ENCODE results near the gene PTPRS. TPM values are rescaled to one million over a fixed set of nuclear protein-coding genes. Genes with fewer than 3 reads are reported as not detected.

PTPRS gene
- total RNA-seq, 1 experiment from 2014 or later: 215 TPM

- Histone ChIP-seq H3K36me3 (ENCODE audit: insufficient read depth, low read length, poor library complexity, severe bottlenecking) (no peaks in the 10 kb centered on the region), H3K4me3 (ENCODE audit: low read depth, low read length, poor library complexity, severe bottlenecking) (no peak overlapping the region), H3K9me3 (ENCODE audit: low read depth, low read length, poor library complexity, severe bottlenecking) (no peaks in the 10 kb centered on the region), H3K27me3 (replicated peaks; ENCODE audit: insufficient read depth, low read depth, low read length, poor library complexity) (no peaks in the 10 kb centered on the region), H3K27ac (ENCODE audit: low read depth, low read length, poor library complexity, severe bottlenecking) (no peak overlapping the region), H3K4me1 (ENCODE audit: insufficient read depth, low read length, poor library complexity, severe bottlenecking) (no peaks in the 10 kb centered on the region)
- DNase-seq (ENCODE audit: low spot score): no peak
- POLR2A ChIA-PET (ENCODE audit: low non-redundant PET): no interaction called here
- no peak for TF ChIP-seq CTCF (conservative IDR thresholded peaks at IDR 0.05; ENCODE audit: low read depth, low read length)
- CTCF ChIA-PET: no interaction called here
- BruUV-seq (replicated peaks): no TSS peak
- intact Hi-C loops (cut with micrococcal nuclease; ENCODE audit: unreplicated experiment): no loop called here
Measured at GRCh38 chr19:5298471-5298901, 42.1 kb downstream of the PTPRS start.

GRCh38 chr19:5297272-5297669 lies 43.3 kb downstream of the PTPRS start:
- Histone ChIP-seq H3K36me3 (ENCODE audit: insufficient read depth, low read length, poor library complexity, severe bottlenecking) (no peaks in the 10 kb centered on the region), H3K27me3 (replicated peaks; ENCODE audit: insufficient read depth, low read depth, low read length, poor library complexity) (no peaks in the 10 kb centered on the region), H3K27ac (ENCODE audit: low read depth, low read length, poor library complexity, severe bottlenecking) (no peak overlapping the region), H3K4me3 (ENCODE audit: low read depth, low read length, poor library complexity, severe bottlenecking) (no peak overlapping the region), H3K4me1 (ENCODE audit: insufficient read depth, low read length, poor library complexity, severe bottlenecking) (peaks cover under 1% of the 10 kb centered on the region), H3K9me3 (ENCODE audit: low read depth, low read length, poor library complexity, severe bottlenecking) (no peaks in the 10 kb centered on the region)
- no peak for TF ChIP-seq CTCF (conservative IDR thresholded peaks at IDR 0.05; ENCODE audit: low read depth, low read length)
- no peak for TF ChIP-seq EZH2 (IDR thresholded peaks at IDR 0.05; ENCODE audit: borderline replicate concordance, low read depth, low read length, poor library complexity, severe bottlenecking)
- POLR2A ChIA-PET (ENCODE audit: low non-redundant PET): no interaction called here
- no peak for DNase-seq (ENCODE audit: low spot score)
- intact Hi-C loops (cut with micrococcal nuclease; ENCODE audit: unreplicated experiment): no loop called here
- CTCF ChIA-PET: no interaction called here
- BruUV-seq (replicated peaks): no TSS peak

- ChIA-PET CTCF (no interaction called here), POLR2A (ENCODE audit: low non-redundant PET) (no interaction called here)
- no peak overlapping the region for H3K27ac ChIP-seq (ENCODE audit: low read depth, low read length, poor library complexity, severe bottlenecking)
- TF ChIP-seq CTCF (conservative IDR thresholded peaks at IDR 0.05; ENCODE audit: low read depth, low read length) (no peak), EZH2 (IDR thresholded peaks at IDR 0.05; ENCODE audit: borderline replicate concordance, low read depth, low read length, poor library complexity, severe bottlenecking) (no peak)
- DNase-seq (ENCODE audit: low spot score): no peak
- H3K4me3 ChIP-seq (ENCODE audit: low read depth, low read length, poor library complexity, severe bottlenecking): no peak overlapping the region
- H3K4me1 ChIP-seq (ENCODE audit: insufficient read depth, low read length, poor library complexity, severe bottlenecking): peaks cover 7% of the 10 kb centered on the region
- intact Hi-C loops (cut with micrococcal nuclease; ENCODE audit: unreplicated experiment): no loop called here
- no peaks in the 10 kb centered on the region for H3K9me3 ChIP-seq (ENCODE audit: low read depth, low read length, poor library complexity, severe bottlenecking)
- no TSS peak for BruUV-seq (replicated peaks)
- H3K27me3 ChIP-seq (replicated peaks; ENCODE audit: insufficient read depth, low read depth, low read length, poor library complexity): no peaks in the 10 kb centered on the region
- no peaks in the 10 kb centered on the region for H3K36me3 ChIP-seq (ENCODE audit: insufficient read depth, low read length, poor library complexity, severe bottlenecking)
Measured at GRCh38 chr19:5296457-5297271, 43.9 kb downstream of the PTPRS start.

Data from A673 (cell line).